Keratinocyte (primary cell): ENCODE data around the gene ACADSB. TPM values are rescaled to one million over a fixed set of nuclear protein-coding genes. Genes with fewer than 3 reads are reported as not detected.

Source experiments
- DNase-seq: peaks from one replicate; pipeline ENCODE4 v3.0.0-alpha.2; 2011; ENCODE audit warnings: low read depth, missing footprints, low spot score
- FAIRE-seq: peaks from 2 replicates; lab custom pipeline; 2011; peaks lifted over from hg19 to GRCh38; lab: Jason Lieb, UNC
- H2AFZ ChIP-seq: 2 replicates; pipeline ENCODE4 v1.6.0; 2012; ENCODE audit warnings: low read length, control low read depth, inconsistent platforms; ENCODE audit not compliant: control insufficient read depth
- H3K27ac ChIP-seq: 2 replicates; pipeline ENCODE4 v1.5.1; 2011; ENCODE audit warnings: low read length; ENCODE audit not compliant: control insufficient read depth, insufficient read depth
- H3K27me3 ChIP-seq: 3 replicates; pipeline ENCODE4 v1.6.0; 2011; ENCODE audit warnings: low read length; ENCODE audit not compliant: control insufficient read depth, insufficient read depth; ENCODE audit errors: extremely low read depth
- H3K36me3 ChIP-seq, 2 experiments: 2 replicates in 1 of 2; 3 replicates in 1 of 2; pipeline ENCODE4 v1.5.1; 2011; ENCODE audit warnings: low read length in 2 of 2, mild to moderate bottlenecking in 1 of 2; ENCODE audit not compliant: control insufficient read depth in 2 of 2, insufficient read depth in 2 of 2; ENCODE audit errors: extremely low read depth in 1 of 2
- H3K4me1 ChIP-seq: 3 replicates; pipeline ENCODE4 v1.5.1; 2011; ENCODE audit warnings: low read length; ENCODE audit not compliant: control insufficient read depth, insufficient read depth; ENCODE audit errors: extremely low read depth
- H3K4me2 ChIP-seq: 3 replicates; pipeline ENCODE4 v1.6.0; 2011; ENCODE audit warnings: low read depth, low read length; ENCODE audit not compliant: control insufficient read depth, insufficient read depth; ENCODE audit errors: extremely low read depth
- H3K4me3 ChIP-seq, 3 experiments: fragments of 200-600 bp in 1 of 3; sonication (generic) in 1 of 3; 2 replicates in 2 of 3; 3 replicates in 1 of 3; pipeline ENCODE4 v1.5.1; 2011 to 2016; ENCODE audit warnings: low read length in 3 of 3, mild to moderate bottlenecking in 3 of 3, control low read depth in 2 of 3, inconsistent platforms in 1 of 3, low read depth in 1 of 3, mixed read lengths in 1 of 3, mixed run types in 1 of 3, moderate library complexity in 1 of 3; ENCODE audit not compliant: control insufficient read depth in 2 of 3, insufficient read depth in 2 of 3; ENCODE audit errors: extremely low read depth in 1 of 3
- H3K79me2 ChIP-seq: 2 replicates; pipeline ENCODE4 v1.6.0; 2012; ENCODE audit warnings: low read length; ENCODE audit not compliant: control insufficient read depth, insufficient read depth
- H3K9ac ChIP-seq: 3 replicates; pipeline ENCODE4 v1.6.0; 2011; ENCODE audit warnings: low read length; ENCODE audit not compliant: control insufficient read depth, insufficient read depth; ENCODE audit errors: extremely low read depth
- H3K9me1 ChIP-seq: 3 replicates; pipeline ENCODE4 v1.6.0; 2011; ENCODE audit warnings: low read length; ENCODE audit not compliant: control insufficient read depth, insufficient read depth; ENCODE audit errors: extremely low read depth
- H3K9me3 ChIP-seq: 2 replicates; pipeline ENCODE4 v1.5.1; 2012; ENCODE audit warnings: low read depth, low read length; ENCODE audit not compliant: control insufficient read depth
- H4K20me1 ChIP-seq: 3 replicates; pipeline ENCODE4 v1.6.0; 2011; ENCODE audit warnings: low read length; ENCODE audit not compliant: control insufficient read depth, insufficient read depth; ENCODE audit errors: extremely low read depth
- CTCF ChIP-seq, 3 experiments: IDR thresholded peaks in 1 of 3; conservative IDR thresholded peaks in 1 of 3; optimal IDR thresholded peaks in 1 of 3; 2 replicates in 2 of 3; 3 replicates in 1 of 3; pipeline versions ENCODE3 to v1.5.1; 2011; ENCODE audit warnings: low read length in 3 of 3, mild to moderate bottlenecking in 3 of 3, moderate library complexity in 2 of 3, control low read depth in 1 of 3, inconsistent platforms in 1 of 3; ENCODE audit not compliant: insufficient read depth in 2 of 3; ENCODE audit errors: extremely low read depth in 1 of 3
- EZH2 ChIP-seq: IDR thresholded peaks from one replicate; pipeline ENCODE4 v1.6.1; 2012; ENCODE audit warnings: inconsistent platforms, mild to moderate bottlenecking, low read length, moderate library complexity
- dilution Hi-C: fragments of 300-500 bp; cut with MboI; formaldehyde crosslinking; loops from one replicate; pipeline ENCODE4 v1.7.0; 2020; ENCODE audit warnings: low sequenced_read_pairs; ENCODE audit not compliant: extremely low pct_ligation_motif_present
- polyA plus RNA-seq, 5 experiments: library from polyadenylated mRNA; depleted of rRNA in 3 of 5; stranded (reverse) in 3 of 5; stranded (forward) in 1 of 5; unstranded in 1 of 5; fragments of >200 nt; gene quantifications; 1 replicate in 1 of 5; 2 replicates in 3 of 5; 3 replicates in 1 of 5; pipeline versions ENCODE4 v1.2.1 to v1.2.3, GENCODE V29; 2011 to 2012; ENCODE audit warnings: missing spikeins in 2 of 5, low read depth in 1 of 5, low replicate concordance in 1 of 5

The ACADSB gene
- polyA plus RNA-seq, 1 donor (not counting 4 experiments of a cell fraction or from before 2014, with no cell fraction given), result 10.1 TPM

DNA sequence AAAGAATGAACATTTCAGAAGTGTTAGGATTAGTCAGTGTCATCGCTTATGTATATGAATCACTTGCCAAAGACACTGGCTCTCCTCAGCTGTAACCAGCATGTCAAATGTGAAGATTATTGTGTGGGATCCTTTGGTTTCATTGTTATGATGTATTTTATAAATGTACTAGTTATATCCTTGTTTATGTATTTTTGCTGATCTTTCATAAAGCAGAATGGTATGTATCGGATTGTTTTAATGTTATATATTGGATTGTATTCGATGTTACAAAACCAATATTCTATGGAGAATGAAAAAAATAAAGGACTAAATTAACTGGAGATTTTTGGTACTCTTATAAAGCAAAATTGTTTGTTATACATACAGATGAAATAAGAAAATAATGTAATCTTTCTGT is 49.2 kb downstream of the ACADSB start:
- TF ChIP-seq CTCF (optimal IDR thresholded peaks at IDR 0.05 in 1 of 3, IDR thresholded peaks at IDR 0.05 in 1 of 3, conservative IDR thresholded peaks at IDR 0.05 in 1 of 3; ENCODE audit: extremely low read depth in 1 of 3, insufficient read depth in 2 of 3, low read length in 3 of 3), result no peak
- no peak for TF ChIP-seq EZH2
- H3K27me3 ChIP-seq, result no peaks in the 10 kb centered on the region
- FAIRE-seq (no peak), DNase-seq (no peak)
- H3K27ac ChIP-seq, result no peak overlapping the region
- no peak overlapping the region for H3K4me2 ChIP-seq
- no peaks in the 10 kb centered on the region for H4K20me1 ChIP-seq
- H3K4me1 ChIP-seq, result no peaks in the 10 kb centered on the region
- dilution Hi-C loops, result no loop called here
- no peaks in the 10 kb centered on the region for H3K36me3 ChIP-seq
- no peak overlapping the region for H3K9ac ChIP-seq
- no peaks in the 10 kb centered on the region for H3K79me2 ChIP-seq
- no peaks in the 10 kb centered on the region for H3K9me1 ChIP-seq
- H3K4me3 ChIP-seq, result no peak overlapping the region
- H2AFZ ChIP-seq, result no peak overlapping the region
- no peaks in the 10 kb centered on the region for H3K9me3 ChIP-seq

- FAIRE-seq (no peak), DNase-seq (no peak)
- no peak overlapping the region for H3K27ac ChIP-seq
- H3K4me1 ChIP-seq, result no peaks in the 10 kb centered on the region
- H2AFZ ChIP-seq, result no peak overlapping the region
- no peaks in the 10 kb centered on the region for H3K9me1 ChIP-seq
- H4K20me1 ChIP-seq, result no peaks in the 10 kb centered on the region
- dilution Hi-C loops, result no loop called here
- no peaks in the 10 kb centered on the region for H3K36me3 ChIP-seq
- TF ChIP-seq EZH2 (no peak), CTCF (optimal IDR thresholded peaks at IDR 0.05 in 1 of 3, IDR thresholded peaks at IDR 0.05 in 1 of 3, conservative IDR thresholded peaks at IDR 0.05 in 1 of 3; ENCODE audit: extremely low read depth in 1 of 3, insufficient read depth in 2 of 3, low read length in 3 of 3) (no peak)
- H3K4me3 ChIP-seq, result no peak overlapping the region
- H3K4me2 ChIP-seq, result no peak overlapping the region
- H3K9me3 ChIP-seq, result no peaks in the 10 kb centered on the region
- peaks cover 3% of the 10 kb centered on the region for H3K27me3 ChIP-seq
- no peaks in the 10 kb centered on the region for H3K79me2 ChIP-seq
- no peak overlapping the region for H3K9ac ChIP-seq
These were observed 53.1 kb downstream of the ACADSB start for GRCh38 chr10:123061865-123062264.
